Measurements from ENCODE around the gene ZNF385A.

ZNF385A gene

DNA sequence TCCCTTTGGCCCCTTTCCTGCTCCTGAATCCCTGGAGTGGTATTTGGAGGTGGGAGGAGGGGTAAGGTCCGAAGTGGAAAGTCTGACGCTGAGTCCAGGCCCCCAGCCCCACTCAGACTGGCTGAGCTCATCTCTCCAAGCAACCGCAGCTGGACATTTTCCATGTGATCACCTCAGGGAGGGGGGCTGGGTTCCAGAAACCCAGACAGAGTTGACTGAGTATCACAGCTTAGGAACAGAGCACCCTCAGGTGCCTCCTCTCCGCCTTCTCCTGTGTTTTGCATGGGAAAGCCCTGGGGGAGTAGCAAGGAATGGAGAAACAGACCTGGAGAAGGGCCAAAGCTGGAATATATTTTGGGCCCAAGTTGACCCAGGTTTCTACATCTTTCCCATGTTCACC lies 42.6 kb upstream of the ZNF385A start:
- no peak for DNase-seq (ENCODE audit: low spot score)
- TF ChIP-seq, protein P1, sequence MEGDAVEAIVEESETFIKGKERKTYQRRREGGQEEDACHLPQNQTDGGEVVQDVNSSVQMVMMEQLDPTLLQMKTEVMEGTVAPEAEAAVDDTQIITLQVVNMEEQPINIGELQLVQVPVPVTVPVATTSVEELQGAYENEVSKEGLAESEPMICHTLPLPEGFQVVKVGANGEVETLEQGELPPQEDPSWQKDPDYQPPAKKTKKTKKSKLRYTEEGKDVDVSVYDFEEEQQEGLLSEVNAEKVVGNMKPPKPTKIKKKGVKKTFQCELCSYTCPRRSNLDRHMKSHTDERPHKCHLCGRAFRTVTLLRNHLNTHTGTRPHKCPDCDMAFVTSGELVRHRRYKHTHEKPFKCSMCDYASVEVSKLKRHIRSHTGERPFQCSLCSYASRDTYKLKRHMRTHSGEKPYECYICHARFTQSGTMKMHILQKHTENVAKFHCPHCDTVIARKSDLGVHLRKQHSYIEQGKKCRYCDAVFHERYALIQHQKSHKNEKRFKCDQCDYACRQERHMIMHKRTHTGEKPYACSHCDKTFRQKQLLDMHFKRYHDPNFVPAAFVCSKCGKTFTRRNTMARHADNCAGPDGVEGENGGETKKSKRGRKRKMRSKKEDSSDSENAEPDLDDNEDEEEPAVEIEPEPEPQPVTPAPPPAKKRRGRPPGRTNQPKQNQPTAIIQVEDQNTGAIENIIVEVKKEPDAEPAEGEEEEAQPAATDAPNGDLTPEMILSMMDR (IDR thresholded peaks at IDR 0.05; ENCODE audit: extremely low read depth, missing control alignments) = no peak

DNA sequence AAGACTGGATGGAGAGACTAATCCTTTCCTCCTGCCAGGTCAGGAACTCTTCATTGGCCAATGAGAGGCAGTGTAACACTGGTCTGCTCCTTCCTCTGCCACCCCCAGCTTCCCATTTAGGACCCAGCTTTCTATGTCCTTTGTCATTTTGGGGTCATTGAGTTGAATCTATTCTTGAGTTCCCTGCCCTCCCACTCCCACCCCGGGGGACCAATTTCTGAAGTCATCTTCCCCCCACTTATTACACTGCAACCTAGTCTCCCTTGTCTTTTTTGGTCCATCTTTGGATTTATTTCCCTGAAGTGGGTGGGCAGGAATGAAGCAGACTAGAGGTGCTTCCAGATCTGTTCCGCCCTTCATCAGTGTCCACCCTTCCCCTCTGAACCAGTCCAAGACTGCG lies 42.2 kb upstream of the ZNF385A start:
- no peak for DNase-seq (ENCODE audit: low spot score)
- TF ChIP-seq, protein P1 (IDR thresholded peaks at IDR 0.05; ENCODE audit: extremely low read depth, missing control alignments) = no peak

DNA sequence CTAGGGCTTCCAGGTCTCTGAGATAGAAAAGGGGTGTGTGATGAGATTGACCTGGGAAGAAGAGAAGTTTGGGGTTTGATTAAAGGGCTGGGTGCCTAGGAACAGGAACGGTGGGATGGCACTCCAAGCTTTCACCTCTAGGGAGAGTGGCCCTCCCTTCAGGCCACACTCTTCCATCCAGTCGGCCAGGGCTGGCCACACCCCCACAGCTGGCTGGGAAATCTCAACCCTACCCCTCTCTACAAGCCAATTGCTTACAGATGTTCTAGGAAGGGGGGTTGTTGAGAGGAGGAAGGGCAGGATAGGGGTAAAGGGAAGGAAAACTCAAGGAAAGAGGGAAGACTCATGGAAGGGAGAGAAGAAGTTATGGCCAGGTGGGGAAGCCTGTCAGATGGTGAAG lies 41.2 kb upstream of the ZNF385A start:
- TF ChIP-seq, protein P1 (IDR thresholded peaks at IDR 0.05; ENCODE audit: extremely low read depth, missing control alignments) = no peak
- DNase-seq (ENCODE audit: low spot score) = no peak

DNA sequence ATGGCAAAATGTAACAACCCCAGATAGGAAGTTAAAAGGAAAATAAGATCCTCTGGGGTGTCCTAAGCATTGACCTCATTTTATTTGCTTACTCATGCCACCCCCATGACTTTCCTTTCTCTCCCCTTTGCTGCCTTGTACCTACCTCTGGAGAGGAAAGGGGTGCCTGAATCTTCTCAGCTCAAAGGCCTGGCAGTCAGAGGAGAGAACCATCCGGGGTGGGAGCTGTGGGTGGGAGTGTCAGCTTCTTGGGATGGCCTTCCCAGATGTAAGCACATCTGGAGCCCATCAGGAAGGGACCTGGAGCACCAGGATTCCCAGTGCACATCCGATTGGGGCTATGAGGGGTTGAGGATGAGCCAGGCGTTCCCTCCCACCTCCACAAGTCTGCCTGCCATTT lies 39.7 kb upstream of the ZNF385A start:
- TF ChIP-seq, protein P1 (IDR thresholded peaks at IDR 0.05; ENCODE audit: extremely low read depth, missing control alignments) = no peak

DNA sequence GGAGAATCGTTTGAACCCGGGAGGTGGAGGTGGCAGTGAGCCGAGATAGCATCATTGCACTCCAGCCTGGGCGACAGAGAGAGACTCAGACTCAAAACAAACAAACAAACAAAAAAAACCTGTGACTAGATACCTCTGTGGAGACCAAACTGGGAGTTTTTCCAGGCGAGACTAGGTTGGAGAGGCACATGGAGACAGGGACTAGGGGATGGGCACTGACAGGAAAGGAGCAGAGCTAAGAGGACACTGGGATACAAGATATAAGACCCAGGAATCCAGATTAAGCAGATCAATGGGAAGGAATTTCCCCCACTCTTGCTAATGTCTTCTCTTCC lies 39.2 kb upstream of the ZNF385A start:
- no peak for DNase-seq (ENCODE audit: low spot score)
- TF ChIP-seq, protein P1 (IDR thresholded peaks at IDR 0.05; ENCODE audit: extremely low read depth, missing control alignments) = no peak

More for the DNA sequence above, 39.7 kb upstream of the ZNF385A start:
- no peak for DNase-seq (ENCODE audit: low spot score)

DNA sequence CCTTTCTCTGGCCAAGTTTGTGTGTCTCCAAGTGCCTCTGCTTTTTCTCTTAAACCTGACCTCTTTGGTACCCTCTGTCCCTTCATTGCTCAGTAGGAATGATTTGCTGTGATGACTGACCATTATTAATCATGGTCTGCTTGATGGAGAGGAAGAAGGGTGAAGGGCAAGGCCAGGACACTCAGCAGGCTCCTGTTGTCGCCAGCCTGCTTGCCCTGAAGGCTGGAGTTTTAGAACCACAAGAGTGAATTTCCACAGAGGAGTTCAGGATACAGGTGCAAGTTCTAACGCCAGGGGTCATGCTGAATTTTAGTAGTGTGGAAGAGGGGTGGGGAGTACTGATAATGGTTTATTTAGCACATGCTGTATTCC lies 37.3 kb upstream of the ZNF385A start:
- TF ChIP-seq, protein P1 (IDR thresholded peaks at IDR 0.05; ENCODE audit: extremely low read depth, missing control alignments) = no peak
- DNase-seq (ENCODE audit: low spot score) = no peak

DNA sequence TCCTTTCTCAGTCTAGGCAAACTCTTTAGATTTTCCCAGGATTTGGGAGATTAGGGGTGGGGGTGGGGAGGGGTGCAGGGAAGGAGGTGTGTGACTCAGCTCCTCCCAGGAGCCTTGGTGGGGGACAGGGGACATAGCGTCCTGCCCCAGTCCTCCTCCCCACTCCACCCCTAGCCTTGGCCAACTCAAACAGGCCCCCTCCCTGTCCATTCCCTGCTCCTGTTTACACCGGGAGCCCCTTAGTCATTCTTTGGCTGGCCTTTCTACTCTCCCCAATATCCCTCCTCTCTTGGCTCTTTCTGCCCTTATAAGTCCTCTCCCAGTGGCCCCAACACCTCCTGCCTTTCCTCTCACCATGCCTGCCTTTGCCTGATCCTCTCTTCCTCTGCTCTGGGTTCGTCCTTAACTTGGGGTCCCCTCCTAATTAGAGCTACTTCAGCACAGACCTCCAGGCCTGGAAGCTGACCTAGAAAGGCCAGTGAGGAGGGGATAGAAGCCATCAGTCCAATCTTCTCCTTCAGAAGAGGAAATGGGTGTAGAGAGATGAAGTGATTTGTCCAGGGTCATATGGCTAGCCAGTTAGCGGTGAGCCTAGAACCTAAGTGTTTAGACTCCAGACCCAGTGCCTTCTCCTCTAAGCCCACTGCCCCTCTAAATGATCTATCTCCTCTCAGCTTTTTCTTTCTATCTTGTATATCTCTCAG lies 36.8 kb upstream of the ZNF385A start:
- DNase-seq (ENCODE audit: low spot score) = no peak

More for the DNA sequence above, 36.8 kb upstream of the ZNF385A start:
- TF ChIP-seq, protein P1 (IDR thresholded peaks at IDR 0.05; ENCODE audit: extremely low read depth, missing control alignments) = no peak
